Measurements from ENCODE around the gene BIRC5. TPM values are rescaled to one million over a fixed set of nuclear protein-coding genes. Genes with fewer than 3 reads are reported as not detected.

Gene BIRC5
- total RNA-seq, 1 donor from 2014 or later = 134 TPM

GRCh38 chr17:78208486-78208885 lies 5.6 kb upstream of the BIRC5 start:
- Mint-ChIP-seq H3K9me3 (no peaks in the 10 kb centered on the region), H3K36me3 (ENCODE audit: low read depth) (no peaks in the 10 kb centered on the region), H3K4me1 (no peaks in the 10 kb centered on the region), H3K4me3 (no peak overlapping the region), H3K27me3 (ENCODE audit: low read depth) (no peaks in the 10 kb centered on the region), H3K27ac (ENCODE audit: unreplicated experiment) (no peak overlapping the region)
- no peak for TF ChIP-seq CTCF (conservative IDR thresholded peaks at IDR 0.05)
- DNase-seq (ENCODE audit: low read depth, low spot score) = no peak

- Mint-ChIP-seq H3K27ac (ENCODE audit: unreplicated experiment) (no peak overlapping the region), H3K36me3 (ENCODE audit: low read depth) (no peaks in the 10 kb centered on the region), H3K4me3 (peak overlapping the region; percentile 54), H3K9me3 (no peaks in the 10 kb centered on the region), H3K4me1 (peaks cover 5% of the 10 kb centered on the region), H3K27me3 (ENCODE audit: low read depth) (no peaks in the 10 kb centered on the region)
- TF ChIP-seq CTCF (conservative IDR thresholded peaks at IDR 0.05) = no peak
- DNase-seq (ENCODE audit: low read depth, low spot score) = no peak
These were observed 3.9 kb upstream of the BIRC5 start for GRCh38 chr17:78210111-78210510.

- H3K9me3 Mint-ChIP-seq = no peaks in the 10 kb centered on the region
- TF ChIP-seq CTCF (conservative IDR thresholded peaks at IDR 0.05) = no peak
- no peak overlapping the region for H3K27ac Mint-ChIP-seq (ENCODE audit: unreplicated experiment)
- H3K27me3 Mint-ChIP-seq (ENCODE audit: low read depth) = no peaks in the 10 kb centered on the region
- H3K36me3 Mint-ChIP-seq (ENCODE audit: low read depth) = no peaks in the 10 kb centered on the region
- peaks cover 11% of the 10 kb centered on the region for H3K4me1 Mint-ChIP-seq
- H3K4me3 Mint-ChIP-seq = peak overlapping the region; percentile 66
- DNase-seq (ENCODE audit: low read depth, low spot score) = no peak
These were observed 3.0 kb upstream of the BIRC5 start for GRCh38 chr17:78211032-78211431.

- H3K4me3 Mint-ChIP-seq = peak overlapping the region; percentile 98
- H3K27me3 Mint-ChIP-seq (ENCODE audit: low read depth) = no peaks in the 10 kb centered on the region
- H3K4me1 Mint-ChIP-seq = peaks cover 22% of the 10 kb centered on the region
- no peak for DNase-seq (ENCODE audit: low read depth, low spot score)
- peak overlapping the region; percentile 98 for H3K27ac Mint-ChIP-seq (ENCODE audit: unreplicated experiment)
- H3K36me3 Mint-ChIP-seq (ENCODE audit: low read depth) = peaks cover 13% of the 10 kb centered on the region
- no peaks in the 10 kb centered on the region for H3K9me3 Mint-ChIP-seq
- TF ChIP-seq CTCF (conservative IDR thresholded peaks at IDR 0.05) = no peak
These were observed 631 bp downstream of the BIRC5 start for GRCh38 chr17:78214706-78215061.

GRCh38 chr17:78219396-78220150 lies 5.5 kb downstream of the BIRC5 start:
- peak overlapping the region; percentile 19 for H3K27ac Mint-ChIP-seq (ENCODE audit: unreplicated experiment)
- no peaks in the 10 kb centered on the region for H3K9me3 Mint-ChIP-seq
- H3K27me3 Mint-ChIP-seq (ENCODE audit: low read depth) = no peaks in the 10 kb centered on the region
- no peak for TF ChIP-seq CTCF (conservative IDR thresholded peaks at IDR 0.05)
- peaks cover 24% of the 10 kb centered on the region for H3K4me1 Mint-ChIP-seq
- peaks cover 16% of the 10 kb centered on the region for H3K36me3 Mint-ChIP-seq (ENCODE audit: low read depth)
- peak overlapping the region; percentile 27 for H3K4me3 Mint-ChIP-seq
- no peak for DNase-seq (ENCODE audit: low read depth, low spot score)
